Activated CD8-positive, alpha-beta memory T cell treated with anti-CD3 and anti-CD28 coated beads for 4 hours (primary cell): ENCODE data around the gene ZFP91.
A peak's percentile ranks its signal among the peaks of the same experiment; 100 is the strongest.
"Not testable (repeated sequence)": the region's sequence is repeated elsewhere in the genome, so short reads cannot be mapped to it uniquely, and the experiment has no call there.

Source experiments
- DNase-seq, 2 donors: peaks; one replicate each; pipeline ENCODE4 v3.0.0-alpha.2; 2020; ENCODE audit warnings: low read depth in 2 of 2

The ZFP91 gene

GRCh38 chr11:58578635-58579191, at the start of gene ZFP91:
TSS of gene ZFP91 (plus strand) at chr11:58579063. CDS start at chr11:58579282, 219 bp downstream.
- peak; percentile 92 to 96 for DNase-seq

- DNase-seq = no peak
These were observed 48.6 kb upstream of the ZFP91 start for GRCh38 chr11:58530236-58530635.

DNA sequence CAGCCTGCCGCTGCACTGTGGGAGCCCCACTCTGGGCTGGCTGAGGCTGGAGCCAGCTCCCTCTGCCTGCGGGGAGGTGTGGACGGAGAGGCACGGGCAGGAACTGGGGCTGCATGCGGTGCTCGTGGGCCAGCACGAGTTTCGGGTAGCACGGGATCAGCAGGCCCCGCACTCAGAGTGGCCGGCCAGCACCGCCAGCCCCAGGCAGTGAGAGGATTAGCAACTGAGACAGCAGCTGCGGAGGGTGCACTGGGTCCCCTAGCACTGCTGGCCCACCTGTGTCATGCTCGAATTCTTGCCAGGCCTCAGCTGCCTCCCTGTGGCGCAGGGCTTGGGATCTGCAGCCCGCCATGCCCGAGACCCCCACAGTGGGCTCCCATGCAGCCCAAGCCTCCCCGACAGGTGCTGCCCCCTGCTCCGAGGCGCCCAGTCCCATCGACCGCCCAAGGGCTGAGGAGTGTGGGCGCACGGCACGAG, 47.0 kb upstream of the ZFP91 start:
- no peak for DNase-seq

- no peak for DNase-seq
These were observed 32.0 kb upstream of the ZFP91 start for GRCh38 chr11:58546841-58547240.

DNA sequence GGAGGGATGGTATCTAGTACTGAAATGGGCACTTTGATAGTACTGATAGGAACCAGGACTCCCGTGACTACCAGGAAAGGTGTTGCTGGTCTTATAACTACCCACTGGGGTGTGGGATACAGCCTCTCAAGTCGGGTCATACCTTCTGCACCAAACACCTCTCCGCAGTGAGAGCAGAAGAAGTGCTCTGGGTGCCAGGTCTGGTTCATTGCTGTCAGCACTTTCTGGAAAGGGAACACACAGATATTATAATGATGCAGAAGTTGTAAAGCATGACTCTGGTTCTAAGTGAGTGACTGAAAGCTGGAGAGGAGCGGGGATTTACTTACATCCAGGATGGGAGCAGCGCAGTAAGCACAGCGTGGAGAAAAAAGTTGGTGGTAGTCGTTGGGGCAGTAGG, 29.2 kb upstream of the ZFP91 start:
- DNase-seq = no peak

GRCh38 chr11:58560842-58561241, 18.0 kb upstream of the ZFP91 start:
- DNase-seq = no peak

DNA sequence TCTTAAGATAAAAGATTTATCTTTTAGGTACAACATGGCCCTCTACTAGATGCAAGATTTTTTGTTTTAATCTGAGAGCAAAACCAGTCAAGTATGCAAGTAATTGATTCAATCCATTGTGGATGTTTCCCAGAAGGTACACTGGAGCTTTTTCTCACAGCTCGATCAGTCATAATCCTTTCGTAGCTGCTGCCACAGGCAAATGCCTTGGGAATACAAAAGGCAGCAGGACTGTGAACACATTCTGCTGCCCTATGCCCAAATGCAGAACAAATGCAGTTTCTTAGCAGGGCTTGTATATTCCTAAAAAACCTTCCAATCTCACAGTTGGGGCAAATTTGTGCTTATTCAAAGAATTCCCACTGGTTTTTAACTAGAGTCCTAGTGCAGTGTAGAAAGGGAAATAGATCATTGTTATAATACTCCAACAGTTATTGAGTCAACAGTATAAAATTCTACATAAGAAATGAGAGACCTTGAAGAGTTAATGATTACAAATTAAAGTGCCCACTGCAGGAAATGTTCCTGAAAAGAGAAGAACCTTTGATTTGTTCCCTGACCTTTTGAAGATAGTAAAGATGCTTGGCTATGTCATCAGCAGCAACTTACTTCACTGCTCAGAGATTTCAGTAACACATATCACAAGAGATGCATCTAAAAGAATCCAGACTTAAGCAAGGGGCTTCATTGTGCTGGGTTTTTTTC, 17.3 kb upstream of the ZFP91 start:
- no peak for DNase-seq

GRCh38 chr11:58562375-58562800, 16.5 kb upstream of the ZFP91 start:
- no peak for DNase-seq

DNA sequence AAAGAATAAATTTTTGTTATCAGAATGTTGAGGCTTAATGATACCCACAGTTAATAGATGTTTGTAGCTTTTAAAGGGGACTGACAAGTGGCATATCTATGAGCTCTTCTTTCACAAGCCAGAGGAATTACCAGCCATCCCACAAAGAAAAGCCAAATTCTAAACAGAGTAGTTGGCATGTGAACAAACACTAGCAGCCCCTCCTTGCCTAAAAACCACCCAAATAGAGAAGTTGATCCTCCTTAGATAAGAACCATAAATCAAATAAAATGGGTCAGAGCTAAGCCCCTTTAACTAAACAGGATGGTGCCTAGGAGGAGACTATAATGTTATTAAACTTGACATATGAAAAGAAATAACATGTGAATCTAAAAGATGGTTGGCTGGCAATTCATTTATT, 14.6 kb upstream of the ZFP91 start:
- no peak for DNase-seq

- peak; percentile 61 to 65 for DNase-seq
These were observed 10.9 kb upstream of the ZFP91 start for GRCh38 chr11:58567889-58568512.

- DNase-seq = not testable (repeated sequence)
These were observed 6.0 kb upstream of the ZFP91 start for GRCh38 chr11:58572906-58573305.

GRCh38 chr11:58573451-58574104, 5.3 kb upstream of the ZFP91 start:
- DNase-seq = peak; percentile 30 to 31

DNA sequence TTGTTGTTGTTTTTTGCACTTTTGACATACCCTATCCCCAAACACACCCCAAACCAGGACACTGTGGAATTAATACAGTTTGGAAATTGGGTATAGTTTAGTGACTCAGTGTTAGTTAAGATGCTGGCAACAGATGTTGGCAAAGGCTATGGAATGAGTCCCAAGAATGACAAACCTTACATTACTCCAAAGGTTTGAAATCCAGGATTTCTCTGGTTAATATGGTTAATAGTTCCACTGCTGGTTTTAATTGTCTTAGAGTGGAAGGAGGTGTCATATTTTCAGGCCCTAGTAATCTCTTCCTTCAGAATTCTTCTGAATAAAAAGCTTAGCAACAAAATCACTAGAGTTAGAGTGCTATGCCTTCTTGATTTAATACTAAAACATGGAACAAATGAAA, 4.0 kb upstream of the ZFP91 start:
- no peak for DNase-seq

DNA sequence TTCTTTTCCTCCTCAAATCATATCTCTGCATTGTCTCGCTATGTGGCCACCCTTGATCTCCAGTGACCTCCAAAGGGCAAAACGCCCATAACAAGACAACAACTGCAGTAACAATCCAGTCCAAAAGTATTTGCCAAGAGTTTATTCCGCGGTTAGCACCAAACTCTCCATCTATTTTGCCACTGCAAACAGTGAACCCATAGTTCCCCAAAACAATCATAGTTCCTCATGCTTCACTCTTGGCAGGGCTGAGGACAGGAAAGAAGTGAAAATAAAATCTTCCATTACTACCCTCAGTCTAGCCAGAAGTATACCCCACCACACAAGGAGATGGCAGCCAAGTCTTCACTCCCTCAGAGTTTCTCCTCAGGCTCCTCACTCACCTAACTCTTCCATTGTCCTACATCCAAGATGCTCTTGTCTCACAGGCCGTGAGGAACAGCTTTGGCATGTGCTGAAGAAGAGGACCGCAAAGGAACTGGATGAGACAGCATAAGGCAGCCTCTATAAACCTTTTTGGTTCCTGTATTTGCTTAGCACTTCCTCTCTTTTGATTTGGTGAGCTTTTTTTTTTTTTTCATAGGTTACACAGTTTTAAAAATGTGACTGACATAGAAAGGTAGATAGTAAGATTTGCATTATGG, 3.4 kb upstream of the ZFP91 start, which contains the start of gene LPXN:
Gene LPXN (minus strand): TSS at position 480 of the 644 bp plus-strand sequence. CDS start 84 bp downstream, at position 396.
- no peak for DNase-seq

GRCh38 chr11:58576887-58577471, 1.9 kb upstream of the ZFP91 start:
- DNase-seq = no peak

- peak; percentile 58 to 72 for DNase-seq
These were observed 1.2 kb upstream of the ZFP91 start for GRCh38 chr11:58577555-58578135.

DNA sequence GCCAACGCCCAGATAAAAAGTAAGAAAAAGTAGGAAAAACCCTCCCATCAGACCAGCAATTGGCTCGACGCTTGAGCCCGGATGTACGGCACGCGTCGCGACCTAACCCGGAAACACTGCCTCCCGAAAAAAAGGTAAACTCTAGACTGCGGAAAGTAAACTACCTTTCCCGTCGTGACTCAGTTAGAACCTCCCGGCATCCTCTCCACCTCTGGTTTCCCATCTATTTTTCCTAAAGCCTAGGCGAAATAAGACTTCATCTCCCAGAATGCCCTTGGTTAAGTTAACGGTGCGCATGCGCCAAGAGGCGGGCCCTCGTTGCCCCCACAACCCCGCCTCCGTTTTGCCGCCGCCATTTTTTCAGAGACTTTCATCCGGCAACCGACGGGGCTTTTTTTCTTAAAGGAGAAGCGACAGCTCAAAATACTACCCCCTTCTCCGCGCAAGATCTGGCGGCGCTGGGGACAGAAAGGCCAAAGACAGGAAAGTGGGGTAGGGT, 678 bp upstream of the ZFP91 start:
- DNase-seq = peak; percentile 82 to 87

- DNase-seq = peak; percentile 86 to 91
These were observed 598 bp downstream of the ZFP91 start for GRCh38 chr11:58579192-58580129.

DNA sequence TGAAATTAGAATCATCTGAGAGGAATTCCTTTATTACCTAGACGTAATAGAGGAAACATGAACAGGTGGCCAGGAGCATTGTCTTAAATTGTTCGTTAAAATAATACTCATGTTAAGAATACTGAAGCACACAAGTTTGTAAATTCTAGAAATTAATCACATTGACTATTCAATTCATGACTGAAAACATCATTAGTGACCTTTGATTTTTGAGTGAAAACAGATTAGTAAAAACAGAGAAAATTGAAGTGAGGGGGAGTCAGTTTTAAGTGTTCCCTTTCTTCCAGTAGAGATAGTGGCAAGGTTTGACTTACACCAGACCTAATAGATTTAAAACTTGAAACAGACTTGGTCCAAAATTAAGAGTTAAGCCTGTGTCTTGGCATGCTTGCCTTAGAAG, 1.4 kb downstream of the ZFP91 start:
- no peak for DNase-seq

DNA sequence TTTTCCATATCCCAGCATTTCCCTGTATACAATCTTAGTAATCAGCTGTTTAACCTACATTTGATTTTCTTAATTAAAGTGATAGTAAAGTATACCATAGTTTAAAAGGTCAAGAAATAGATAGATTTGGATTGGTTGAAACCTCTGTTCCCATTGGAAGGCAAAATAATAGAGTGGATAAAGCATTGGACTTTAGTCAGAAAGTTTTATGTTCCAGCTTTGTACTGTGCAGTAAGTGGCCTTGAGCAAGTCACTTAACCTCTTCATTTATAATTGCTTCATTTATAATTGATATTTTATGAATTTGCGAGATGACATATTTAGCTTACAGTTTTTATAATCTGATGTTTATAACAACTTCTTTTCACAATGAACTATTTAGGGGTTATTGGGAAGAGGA, 3.6 kb downstream of the ZFP91 start:
- DNase-seq = no peak
